ENCODE data around the gene CNTFR. TPM values are rescaled to one million over a fixed set of nuclear protein-coding genes. Genes with fewer than 3 reads are reported as not detected.

CNTFR gene
- total RNA-seq, 1 donor from 2014 or later = 8.6 TPM

DNA sequence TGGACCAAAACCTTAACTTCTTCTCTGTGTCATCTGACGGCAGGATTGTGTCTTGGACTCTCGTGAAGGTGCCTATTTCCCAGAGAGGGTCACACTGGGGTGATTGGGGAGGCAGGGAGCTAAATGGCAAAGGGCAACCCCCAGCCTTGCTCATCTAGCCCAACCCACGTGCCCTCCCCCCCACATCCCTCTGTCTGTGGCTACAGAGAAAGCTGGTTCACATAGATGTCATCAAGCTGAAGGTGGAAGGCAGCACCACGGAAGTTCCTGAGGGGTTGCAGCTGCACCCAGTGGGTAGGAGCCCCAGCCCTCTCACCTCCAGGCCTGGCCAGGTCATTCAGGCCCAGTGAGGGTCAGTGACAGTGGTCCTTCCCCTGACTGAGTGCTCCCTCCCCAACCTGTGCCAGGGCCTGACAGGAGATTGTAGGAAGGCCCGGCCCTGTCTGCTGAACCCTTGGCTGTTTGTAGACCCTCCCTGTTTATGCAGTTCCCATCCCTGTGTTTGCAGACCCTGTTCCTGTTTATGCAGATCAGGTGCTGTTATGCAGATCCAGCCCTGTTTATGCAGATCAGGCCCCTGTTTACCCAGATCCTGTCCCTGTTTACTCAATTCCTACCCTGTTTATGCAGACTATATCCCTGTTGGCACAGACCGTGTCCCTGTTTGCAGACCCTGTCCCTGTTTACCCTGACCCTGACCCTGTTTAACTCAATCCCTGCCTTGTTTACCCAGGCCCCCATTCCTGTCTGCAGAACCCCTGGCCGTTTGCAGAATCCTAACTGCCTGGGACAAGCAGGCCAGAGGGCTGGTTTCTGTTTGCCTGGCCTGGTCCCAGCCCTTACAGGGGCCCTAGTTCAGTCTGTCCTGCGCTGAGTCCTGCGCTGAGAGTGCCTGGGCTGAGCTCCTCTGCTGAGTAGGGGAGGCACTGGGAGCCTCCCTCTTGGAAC is 77.1 kb downstream of the CNTFR start:
- H3F3A ChIP-seq (ENCODE audit: low read depth) = peaks cover 13% of the 10 kb centered on the region
- H3K36me3 ChIP-seq = no peaks in the 10 kb centered on the region
- peaks cover 25% of the 10 kb centered on the region for H3K4me1 ChIP-seq
- Mint-ChIP-seq H3K9me3 (no peaks in the 10 kb centered on the region), H3K4me3 (peak overlapping the region; percentile 62), H3K36me3 (no peaks in the 10 kb centered on the region), H3K27ac (peak overlapping the region; percentile 69), H3K27me3 (ENCODE audit: insufficient read depth, low read depth) (peaks cover 17% of the 10 kb centered on the region), H3K4me1 (peaks cover 42% of the 10 kb centered on the region)
- H3K27ac ChIP-seq = no peak overlapping the region
- no peak overlapping the region for H3K4me3 ChIP-seq
- no peaks in the 10 kb centered on the region for H3K79me2 ChIP-seq (ENCODE audit: low read depth)
- H2AFZ ChIP-seq (replicated peaks) = no peak overlapping the region
- TF ChIP-seq EZH2phosphoT487 (IDR thresholded peaks at IDR 0.05) (no peak), EZH2 (IDR thresholded peaks at IDR 0.05) (no peak)
- TF ChIP-seq, protein P1, sequence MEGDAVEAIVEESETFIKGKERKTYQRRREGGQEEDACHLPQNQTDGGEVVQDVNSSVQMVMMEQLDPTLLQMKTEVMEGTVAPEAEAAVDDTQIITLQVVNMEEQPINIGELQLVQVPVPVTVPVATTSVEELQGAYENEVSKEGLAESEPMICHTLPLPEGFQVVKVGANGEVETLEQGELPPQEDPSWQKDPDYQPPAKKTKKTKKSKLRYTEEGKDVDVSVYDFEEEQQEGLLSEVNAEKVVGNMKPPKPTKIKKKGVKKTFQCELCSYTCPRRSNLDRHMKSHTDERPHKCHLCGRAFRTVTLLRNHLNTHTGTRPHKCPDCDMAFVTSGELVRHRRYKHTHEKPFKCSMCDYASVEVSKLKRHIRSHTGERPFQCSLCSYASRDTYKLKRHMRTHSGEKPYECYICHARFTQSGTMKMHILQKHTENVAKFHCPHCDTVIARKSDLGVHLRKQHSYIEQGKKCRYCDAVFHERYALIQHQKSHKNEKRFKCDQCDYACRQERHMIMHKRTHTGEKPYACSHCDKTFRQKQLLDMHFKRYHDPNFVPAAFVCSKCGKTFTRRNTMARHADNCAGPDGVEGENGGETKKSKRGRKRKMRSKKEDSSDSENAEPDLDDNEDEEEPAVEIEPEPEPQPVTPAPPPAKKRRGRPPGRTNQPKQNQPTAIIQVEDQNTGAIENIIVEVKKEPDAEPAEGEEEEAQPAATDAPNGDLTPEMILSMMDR (IDR thresholded peaks at IDR 0.05) = no peak
- no peak overlapping the region for H3K9ac ChIP-seq
- peak overlapping the region; percentile 65 for H3K4me2 ChIP-seq
- no peaks in the 10 kb centered on the region for H3K9me3 ChIP-seq (ENCODE audit: low read depth)
- no peaks in the 10 kb centered on the region for H3K27me3 ChIP-seq
- DNase-seq (ENCODE audit: low spot score) = no peak
- no peaks in the 10 kb centered on the region for H4K20me1 ChIP-seq (ENCODE audit: low read depth)

DNA sequence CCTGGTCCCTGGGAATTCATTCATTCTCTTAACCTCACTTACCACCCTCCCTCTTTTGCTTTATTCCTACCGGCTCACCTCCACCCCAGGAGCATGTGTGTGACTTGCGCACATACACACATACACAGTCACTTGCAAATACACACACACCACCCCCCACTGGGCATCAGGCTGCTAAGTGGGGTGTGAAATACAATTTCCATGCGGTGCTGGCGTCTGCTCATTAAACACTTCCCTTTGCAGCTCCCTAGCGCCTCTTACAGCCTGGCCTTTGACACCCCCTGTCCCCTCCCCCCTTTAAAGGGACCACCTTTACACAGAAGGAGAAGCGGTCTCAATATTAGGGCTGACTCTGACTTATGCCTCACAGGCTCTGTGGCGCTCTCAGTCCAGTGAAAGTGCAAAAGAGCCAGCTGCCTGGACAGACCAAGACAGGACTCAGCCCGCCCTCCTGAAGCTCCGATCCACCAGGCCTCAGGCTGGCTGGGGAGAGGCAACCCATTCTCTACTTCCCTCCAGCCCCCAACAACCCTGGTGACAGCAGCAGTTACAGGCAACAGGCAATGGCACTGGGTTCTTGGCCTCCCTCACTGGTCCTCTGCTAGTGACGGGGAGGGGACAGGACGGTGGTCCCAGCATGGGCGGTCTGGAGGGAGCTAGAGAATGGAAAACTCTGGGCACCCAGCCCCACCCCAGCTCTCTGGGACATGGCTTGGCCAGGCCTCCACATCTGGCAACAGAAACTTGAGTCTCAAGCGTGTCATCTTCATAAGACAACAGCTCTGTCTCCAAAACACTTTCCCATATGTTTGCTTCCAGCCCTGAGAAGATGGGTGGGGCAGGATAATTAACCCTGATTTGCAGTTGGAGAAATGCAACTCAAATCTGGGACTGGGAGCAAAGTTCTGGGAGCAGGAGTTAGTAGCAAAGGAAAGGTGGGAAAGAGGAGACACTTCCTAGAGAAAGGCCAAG is 78.7 kb downstream of the CNTFR start:
- Mint-ChIP-seq H3K27ac (peak overlapping the region; percentile 9), H3K4me1 (peaks cover 42% of the 10 kb centered on the region), H3K4me3 (no peak overlapping the region), H3K36me3 (no peaks in the 10 kb centered on the region), H3K27me3 (ENCODE audit: insufficient read depth, low read depth) (peaks cover 14% of the 10 kb centered on the region), H3K9me3 (no peaks in the 10 kb centered on the region)
- no peak for TF ChIP-seq EZH2phosphoT487 (IDR thresholded peaks at IDR 0.05)
- TF ChIP-seq, protein P1 (IDR thresholded peaks at IDR 0.05) = no peak
- TF ChIP-seq EZH2 (IDR thresholded peaks at IDR 0.05) = no peak
- H3K4me2 ChIP-seq = no peak overlapping the region
- H3K27me3 ChIP-seq = no peaks in the 10 kb centered on the region
- H3K36me3 ChIP-seq = no peaks in the 10 kb centered on the region
- peaks cover 25% of the 10 kb centered on the region for H3K4me1 ChIP-seq
- H3F3A ChIP-seq (ENCODE audit: low read depth) = peaks cover 13% of the 10 kb centered on the region
- no peaks in the 10 kb centered on the region for H4K20me1 ChIP-seq (ENCODE audit: low read depth)
- no peaks in the 10 kb centered on the region for H3K9me3 ChIP-seq (ENCODE audit: low read depth)
- no peak overlapping the region for H3K4me3 ChIP-seq
- H3K27ac ChIP-seq = no peak overlapping the region
- no peak for DNase-seq (ENCODE audit: low spot score)
- no peak overlapping the region for H3K9ac ChIP-seq
- no peaks in the 10 kb centered on the region for H3K79me2 ChIP-seq (ENCODE audit: low read depth)
- H2AFZ ChIP-seq (replicated peaks) = no peak overlapping the region

- H3K27me3 ChIP-seq = no peaks in the 10 kb centered on the region
- TF ChIP-seq EZH2phosphoT487 (IDR thresholded peaks at IDR 0.05) = no peak
- no peaks in the 10 kb centered on the region for H3K9me3 ChIP-seq (ENCODE audit: low read depth)
- Mint-ChIP-seq H3K4me3 (no peak overlapping the region), H3K36me3 (peaks cover 2% of the 10 kb centered on the region), H3K4me1 (peaks cover 35% of the 10 kb centered on the region), H3K27ac (no peak overlapping the region), H3K9me3 (no peaks in the 10 kb centered on the region), H3K27me3 (ENCODE audit: insufficient read depth, low read depth) (peaks cover 20% of the 10 kb centered on the region)
- no peak for DNase-seq (ENCODE audit: low spot score)
- H3K9ac ChIP-seq = no peak overlapping the region
- H2AFZ ChIP-seq (replicated peaks) = no peak overlapping the region
- H4K20me1 ChIP-seq (ENCODE audit: low read depth) = no peaks in the 10 kb centered on the region
- no peak overlapping the region for H3K4me2 ChIP-seq
- H3F3A ChIP-seq (ENCODE audit: low read depth) = peaks cover 13% of the 10 kb centered on the region
- peaks cover 24% of the 10 kb centered on the region for H3K4me1 ChIP-seq
- no peaks in the 10 kb centered on the region for H3K36me3 ChIP-seq
- H3K79me2 ChIP-seq (ENCODE audit: low read depth) = no peaks in the 10 kb centered on the region
- no peak overlapping the region for H3K27ac ChIP-seq
- H3K4me3 ChIP-seq = no peak overlapping the region
These were observed 80.6 kb downstream of the CNTFR start for GRCh38 chr9:34508951-34509350.

Measured in neural progenitor cell (in vitro differentiated cells).